WTC11 (cell line): ENCODE results near the gene PDZD8. TPM values are rescaled to one million over a fixed set of nuclear protein-coding genes. Genes with fewer than 3 reads are reported as not detected.

Experiments
- ATAC-seq: fragments of 200-7000 bp; cut with Tn5 transposase; 2 replicates; pipeline ENCODE4 v1.10.0; 2021; ENCODE audit warnings: mild to moderate bottlenecking, moderate library complexity
- Bru-seq: library from RNA; stranded (reverse); fragments of 400-500 nt; gene quantifications from one replicate; lab custom pipeline; 2021; lab: Mats Ljungman, UMichigan
- CTCF ChIA-PET: fragments of 300-600 bp; sonication (Branson Sonifier 250); formaldehyde crosslinking; loops from one replicate; lab custom pipeline; 2021; ENCODE audit warnings: antibody characterized with exemption; lab: Charles Lee
- POLR2A ChIA-PET: fragments of 350-600 bp; sonication (Branson Sonifier 250); formaldehyde crosslinking; loops from one replicate; lab custom pipeline; 2021; ENCODE audit warnings: antibody characterized with exemption; lab: Charles Lee
- DNase-seq: peaks from one replicate; pipeline ENCODE4 v3.0.0; 2021; ENCODE audit warnings: low spot score
- H3K27ac Mint-ChIP-seq: 2 replicates; pipeline ENCODE4 v1.8.0; 2021; ENCODE audit warnings: mixed read lengths
- H3K27me3 Mint-ChIP-seq: 2 replicates; pipeline ENCODE4 v1.8.0; 2021; ENCODE audit warnings: low read depth, mild to moderate bottlenecking, moderate library complexity, mixed read lengths
- H3K36me3 Mint-ChIP-seq: 2 replicates; pipeline ENCODE4 v1.8.0; 2021; ENCODE audit warnings: mixed read lengths
- H3K4me1 Mint-ChIP-seq: 2 replicates; pipeline ENCODE4 v1.8.0; 2022; ENCODE audit warnings: mixed read lengths
- H3K4me3 Mint-ChIP-seq: 2 replicates; pipeline ENCODE4 v1.8.0; 2021; ENCODE audit warnings: mild to moderate bottlenecking, moderate library complexity, mixed read lengths
- H3K9me3 Mint-ChIP-seq: 2 replicates; pipeline ENCODE4 v1.8.0; 2021; ENCODE audit warnings: mixed read lengths
- CREB1 ChIP-seq: sonication (generic); formaldehyde crosslinking; IDR thresholded peaks from 2 replicates; pipeline ENCODE4 v1.8.0; 2023; ENCODE audit warnings: mild to moderate bottlenecking, missing genetic modification reagents
- ERG ChIP-seq: fragments of 250-450 bp; sonication (Bioruptor Pico); IDR thresholded peaks from 2 replicates; pipeline ENCODE4 v1.8.0; 2021; ENCODE audit warnings: mild to moderate bottlenecking
- ETV6 ChIP-seq: sonication (generic); formaldehyde crosslinking; IDR thresholded peaks from 2 replicates; pipeline ENCODE4 v1.8.1; 2022; ENCODE audit warnings: mild to moderate bottlenecking, missing genetic modification reagents
- FOXK1 ChIP-seq: sonication (generic); formaldehyde crosslinking; IDR thresholded peaks from 2 replicates; pipeline ENCODE4 v1.8.0; 2022; ENCODE audit warnings: mild to moderate bottlenecking, moderate library complexity, missing genetic modification reagents
- FOXP1 ChIP-seq: sonication (generic); formaldehyde crosslinking; IDR thresholded peaks from 2 replicates; pipeline ENCODE4 v1.8.0; 2022; ENCODE audit warnings: missing genetic modification reagents, mild to moderate bottlenecking, moderate library complexity, borderline replicate concordance
- GABPB1 ChIP-seq: sonication (generic); formaldehyde crosslinking; IDR thresholded peaks from 2 replicates; pipeline ENCODE4 v1.8.1; 2023; ENCODE audit warnings: mild to moderate bottlenecking, missing genetic modification reagents
- IRF2 ChIP-seq: sonication (generic); formaldehyde crosslinking; IDR thresholded peaks from 2 replicates; pipeline ENCODE4 v1.8.0; 2022; ENCODE audit warnings: low read depth, missing genetic modification reagents, borderline replicate concordance
- KAT7 ChIP-seq: sonication (generic); formaldehyde crosslinking; IDR thresholded peaks from 2 replicates; pipeline ENCODE4 v1.8.1; 2023; ENCODE audit warnings: missing genetic modification reagents, mild to moderate bottlenecking, borderline replicate concordance
- MLX ChIP-seq: sonication (generic); formaldehyde crosslinking; IDR thresholded peaks from 2 replicates; pipeline ENCODE4 v1.8.1; 2023; ENCODE audit warnings: mild to moderate bottlenecking, missing genetic modification reagents, moderate library complexity
- NFYB ChIP-seq: sonication (generic); formaldehyde crosslinking; conservative IDR thresholded peaks from 2 replicates; pipeline ENCODE4 v1.8.0; 2022; ENCODE audit warnings: low read depth, missing genetic modification reagents
- NR3C1 ChIP-seq: sonication (generic); formaldehyde crosslinking; conservative IDR thresholded peaks from 2 replicates; pipeline ENCODE4 v1.8.1; 2023; ENCODE audit warnings: low read depth, mild to moderate bottlenecking, missing genetic modification reagents
- OVOL2 ChIP-seq: fragments of 250-450 bp; sonication (Bioruptor Pico); IDR thresholded peaks from 2 replicates; pipeline ENCODE4 v1.9.0; 2021; ENCODE audit warnings: mild to moderate bottlenecking, borderline replicate concordance
- PRRX2 ChIP-seq: fragments of 250-450 bp; sonication (Bioruptor Pico); IDR thresholded peaks from 2 replicates; pipeline ENCODE4 v1.8.0; 2021; ENCODE audit warnings: mild to moderate bottlenecking
- TEAD1 ChIP-seq: sonication (generic); formaldehyde crosslinking; IDR thresholded peaks from 2 replicates; pipeline ENCODE4 v1.8.0; 2022; ENCODE audit warnings: mild to moderate bottlenecking, missing genetic modification reagents
- ZBTB43 ChIP-seq: sonication (generic); formaldehyde crosslinking; IDR thresholded peaks from 2 replicates; pipeline ENCODE4 v1.8.1; 2023; ENCODE audit warnings: mild to moderate bottlenecking, missing genetic modification reagents
- ZNF232 ChIP-seq: sonication (generic); formaldehyde crosslinking; IDR thresholded peaks from 2 replicates; pipeline ENCODE4 v1.8.0; 2022; ENCODE audit warnings: mild to moderate bottlenecking, missing genetic modification reagents
- long read RNA-seq, 3 experiments: library from RNA in 1 of 3; library from capped mRNA in 1 of 3; library from polyadenylated mRNA in 1 of 3; unstranded in 2 of 3; stranded (forward) in 1 of 3; transcript quantifications; one replicate each; pipeline ENCODE4 v2.0.0, GENCODE V29; 2021
- total RNA-seq: library from RNA; stranded (reverse); gene quantifications from 3 replicates; pipeline ENCODE4 v1.2.3, GENCODE V29; 2021
- TF ChIP-seq, protein P1 (sequence below): sonication (generic); formaldehyde crosslinking; IDR thresholded peaks from 2 replicates; pipeline ENCODE4 v1.8.1; 2023; ENCODE audit warnings: mild to moderate bottlenecking, moderate library complexity, missing genetic modification reagents
- TF ChIP-seq, protein P2 (sequence below): sonication (generic); formaldehyde crosslinking; IDR thresholded peaks from 2 replicates; pipeline ENCODE4 v1.8.0; 2023; ENCODE audit warnings: mild to moderate bottlenecking, missing genetic modification reagents
- TF ChIP-seq, protein P3 (sequence below): sonication (generic); formaldehyde crosslinking; IDR thresholded peaks from 2 replicates; pipeline ENCODE4 v1.8.1; 2023; ENCODE audit warnings: mild to moderate bottlenecking, missing genetic modification reagents, moderate library complexity
- TF ChIP-seq, protein P4 (sequence below): sonication (generic); formaldehyde crosslinking; IDR thresholded peaks from 2 replicates; pipeline ENCODE4 v1.8.1; 2022; ENCODE audit warnings: mild to moderate bottlenecking, moderate library complexity, missing genetic modification reagents

The PDZD8 gene, protein sequence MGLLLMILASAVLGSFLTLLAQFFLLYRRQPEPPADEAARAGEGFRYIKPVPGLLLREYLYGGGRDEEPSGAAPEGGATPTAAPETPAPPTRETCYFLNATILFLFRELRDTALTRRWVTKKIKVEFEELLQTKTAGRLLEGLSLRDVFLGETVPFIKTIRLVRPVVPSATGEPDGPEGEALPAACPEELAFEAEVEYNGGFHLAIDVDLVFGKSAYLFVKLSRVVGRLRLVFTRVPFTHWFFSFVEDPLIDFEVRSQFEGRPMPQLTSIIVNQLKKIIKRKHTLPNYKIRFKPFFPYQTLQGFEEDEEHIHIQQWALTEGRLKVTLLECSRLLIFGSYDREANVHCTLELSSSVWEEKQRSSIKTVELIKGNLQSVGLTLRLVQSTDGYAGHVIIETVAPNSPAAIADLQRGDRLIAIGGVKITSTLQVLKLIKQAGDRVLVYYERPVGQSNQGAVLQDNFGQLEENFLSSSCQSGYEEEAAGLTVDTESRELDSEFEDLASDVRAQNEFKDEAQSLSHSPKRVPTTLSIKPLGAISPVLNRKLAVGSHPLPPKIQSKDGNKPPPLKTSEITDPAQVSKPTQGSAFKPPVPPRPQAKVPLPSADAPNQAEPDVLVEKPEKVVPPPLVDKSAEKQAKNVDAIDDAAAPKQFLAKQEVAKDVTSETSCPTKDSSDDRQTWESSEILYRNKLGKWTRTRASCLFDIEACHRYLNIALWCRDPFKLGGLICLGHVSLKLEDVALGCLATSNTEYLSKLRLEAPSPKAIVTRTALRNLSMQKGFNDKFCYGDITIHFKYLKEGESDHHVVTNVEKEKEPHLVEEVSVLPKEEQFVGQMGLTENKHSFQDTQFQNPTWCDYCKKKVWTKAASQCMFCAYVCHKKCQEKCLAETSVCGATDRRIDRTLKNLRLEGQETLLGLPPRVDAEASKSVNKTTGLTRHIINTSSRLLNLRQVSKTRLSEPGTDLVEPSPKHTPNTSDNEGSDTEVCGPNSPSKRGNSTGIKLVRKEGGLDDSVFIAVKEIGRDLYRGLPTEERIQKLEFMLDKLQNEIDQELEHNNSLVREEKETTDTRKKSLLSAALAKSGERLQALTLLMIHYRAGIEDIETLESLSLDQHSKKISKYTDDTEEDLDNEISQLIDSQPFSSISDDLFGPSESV
- total RNA-seq (41.8 to 52.7 TPM (median 43.3 TPM) in 3 replicates), Bru-seq, nascent RNA (percentile 86 among the genes with signal in this experiment)
- long read RNA-seq, experiment 1, full-length matches to known transcripts: 84 of 130 reads
- long read RNA-seq, experiment 1, partial matches to known transcripts: 1 of 130 reads
- long read RNA-seq, experiment 1, other reads (novel, unspliced or antisense): 45 of 130 reads
- long read RNA-seq, experiment 2, full-length matches to known transcripts: 9 of 38 reads
- long read RNA-seq, experiment 2, partial matches to known transcripts: 0 of 38 reads
- long read RNA-seq, experiment 2, other reads (novel, unspliced or antisense): 29 of 38 reads
- long read RNA-seq, experiment 3: 0 reads

DNA sequence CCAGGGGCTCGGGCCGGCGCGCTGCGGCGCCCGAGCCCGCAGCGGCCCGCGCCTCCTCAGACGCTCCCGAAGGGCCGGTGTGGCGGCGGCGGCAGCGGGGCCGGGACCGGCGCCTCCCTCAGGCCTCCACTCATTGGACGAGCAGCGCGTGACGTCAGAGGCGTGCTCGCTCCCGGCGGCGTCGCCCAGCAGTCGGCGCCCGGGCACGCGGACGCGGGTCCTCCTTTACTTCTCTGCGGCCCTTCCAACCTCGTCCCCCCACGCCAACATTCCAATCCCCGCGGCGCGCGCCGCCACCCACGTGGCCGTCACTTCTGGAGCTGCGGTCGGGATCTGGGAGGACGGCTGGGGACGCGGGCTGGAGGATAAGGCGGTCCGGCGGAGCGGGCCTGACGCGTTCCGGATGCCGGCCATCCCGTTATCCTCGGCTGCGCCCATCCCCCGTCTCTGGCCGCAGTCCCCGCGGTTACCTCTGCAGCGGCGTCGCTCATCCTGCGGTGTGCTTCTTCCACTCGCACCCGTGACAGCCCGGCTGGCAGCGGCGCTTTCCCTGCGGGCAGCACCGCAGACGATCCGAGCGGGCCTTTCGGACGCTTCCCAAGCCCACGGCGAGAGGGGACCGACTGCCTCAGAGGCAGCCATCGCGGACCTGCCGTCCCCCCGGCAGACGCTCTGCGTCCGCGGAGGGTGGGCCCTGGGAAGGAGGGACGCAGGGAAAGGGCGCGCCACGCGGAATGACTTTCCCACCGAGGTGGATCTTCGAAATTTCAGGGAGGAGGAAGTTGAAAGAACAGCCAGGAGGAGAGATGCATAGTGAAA, at the start of gene PDZD8:
TSS of gene PDZD8 (minus strand) at position 81 of the 819 bp plus-strand sequence. CDS start 213 bp downstream, outside the sequence.
- peak within 1 kb of the TSS; percentile 93 for H3K4me3 Mint-ChIP-seq
- H3K27me3 Mint-ChIP-seq: peaks cover 50% of the 10 kb centered on the region
- peak within 1 kb of the TSS; percentile 41; the same call in 1 of the 2 replicates for H3K27ac Mint-ChIP-seq
- peaks cover 2% of the 10 kb centered on the region; the same call in 1 of the 2 replicates for H3K36me3 Mint-ChIP-seq
- H3K4me1 Mint-ChIP-seq: peaks cover 35% of the 10 kb centered on the region
- H3K9me3 Mint-ChIP-seq: no peaks in the 10 kb centered on the region
- ChIA-PET CTCF (interaction anchor here (0.5 kb wide), 1 partner anchor 1118 kb away, joined by 3 read pairs; no protein-coding TSS in a partner anchor), POLR2A (no interaction called here)
- ATAC-seq: peak; percentile 84
- DNase-seq: peak; percentile 92
- peak; percentile 39; the same call in 1 of the 2 replicates for TF ChIP-seq CREB1 (CRISPR knock-in tag)
- peak; percentile 95; the same call in 1 of the 2 replicates for TF ChIP-seq KAT7 (CRISPR knock-in tag)
- peak; percentile 53; the same call in 1 of the 2 replicates for TF ChIP-seq ETV6
- TF ChIP-seq OVOL2: no peak
- TF ChIP-seq ZBTB43 (CRISPR knock-in tag): 0 out of 2 replicates have a peak, but pooled peaks have one; percentile 8
- 0 out of 2 replicates have a peak, but pooled peaks have one; percentile 53 for TF ChIP-seq NR3C1 (CRISPR knock-in tag)
- TF ChIP-seq FOXK1 (CRISPR knock-in tag): peak; percentile 44; the same call in 1 of the 2 replicates
- TF ChIP-seq NFYB: 0 out of 2 replicates have a peak, but pooled peaks have one; percentile 42
- TF ChIP-seq ERG (CRISPR knock-in tag): no peak
- TF ChIP-seq GABPB1 (CRISPR knock-in tag): peak; percentile 45; the same call in 1 of the 2 replicates
- TF ChIP-seq, protein P1, sequence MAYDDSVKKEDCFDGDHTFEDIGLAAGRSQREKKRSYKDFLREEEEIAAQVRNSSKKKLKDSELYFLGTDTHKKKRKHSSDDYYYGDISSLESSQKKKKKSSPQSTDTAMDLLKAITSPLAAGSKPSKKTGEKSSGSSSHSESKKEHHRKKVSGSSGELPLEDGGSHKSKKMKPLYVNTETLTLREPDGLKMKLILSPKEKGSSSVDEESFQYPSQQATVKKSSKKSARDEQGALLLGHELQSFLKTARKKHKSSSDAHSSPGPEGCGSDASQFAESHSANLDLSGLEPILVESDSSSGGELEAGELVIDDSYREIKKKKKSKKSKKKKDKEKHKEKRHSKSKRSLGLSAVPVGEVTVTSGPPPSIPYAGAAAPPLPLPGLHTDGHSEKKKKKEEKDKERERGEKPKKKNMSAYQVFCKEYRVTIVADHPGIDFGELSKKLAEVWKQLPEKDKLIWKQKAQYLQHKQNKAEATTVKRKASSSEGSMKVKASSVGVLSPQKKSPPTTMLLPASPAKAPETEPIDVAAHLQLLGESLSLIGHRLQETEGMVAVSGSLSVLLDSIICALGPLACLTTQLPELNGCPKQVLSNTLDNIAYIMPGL (CRISPR knock-in tag): peak; percentile 89
- peak; percentile 79 for TF ChIP-seq TEAD1 (CRISPR knock-in tag)
- 0 out of 2 replicates have a peak, but pooled peaks have one; percentile 55 for TF ChIP-seq MLX (CRISPR knock-in tag)
- TF ChIP-seq ZNF232: peak; percentile 73
- TF ChIP-seq, protein P2, sequence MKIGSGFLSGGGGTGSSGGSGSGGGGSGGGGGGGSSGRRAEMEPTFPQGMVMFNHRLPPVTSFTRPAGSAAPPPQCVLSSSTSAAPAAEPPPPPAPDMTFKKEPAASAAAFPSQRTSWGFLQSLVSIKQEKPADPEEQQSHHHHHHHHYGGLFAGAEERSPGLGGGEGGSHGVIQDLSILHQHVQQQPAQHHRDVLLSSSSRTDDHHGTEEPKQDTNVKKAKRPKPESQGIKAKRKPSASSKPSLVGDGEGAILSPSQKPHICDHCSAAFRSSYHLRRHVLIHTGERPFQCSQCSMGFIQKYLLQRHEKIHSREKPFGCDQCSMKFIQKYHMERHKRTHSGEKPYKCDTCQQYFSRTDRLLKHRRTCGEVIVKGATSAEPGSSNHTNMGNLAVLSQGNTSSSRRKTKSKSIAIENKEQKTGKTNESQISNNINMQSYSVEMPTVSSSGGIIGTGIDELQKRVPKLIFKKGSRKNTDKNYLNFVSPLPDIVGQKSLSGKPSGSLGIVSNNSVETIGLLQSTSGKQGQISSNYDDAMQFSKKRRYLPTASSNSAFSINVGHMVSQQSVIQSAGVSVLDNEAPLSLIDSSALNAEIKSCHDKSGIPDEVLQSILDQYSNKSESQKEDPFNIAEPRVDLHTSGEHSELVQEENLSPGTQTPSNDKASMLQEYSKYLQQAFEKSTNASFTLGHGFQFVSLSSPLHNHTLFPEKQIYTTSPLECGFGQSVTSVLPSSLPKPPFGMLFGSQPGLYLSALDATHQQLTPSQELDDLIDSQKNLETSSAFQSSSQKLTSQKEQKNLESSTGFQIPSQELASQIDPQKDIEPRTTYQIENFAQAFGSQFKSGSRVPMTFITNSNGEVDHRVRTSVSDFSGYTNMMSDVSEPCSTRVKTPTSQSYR (CRISPR knock-in tag): peak; percentile 87
- TF ChIP-seq PRRX2: no peak
- TF ChIP-seq, protein P3, sequence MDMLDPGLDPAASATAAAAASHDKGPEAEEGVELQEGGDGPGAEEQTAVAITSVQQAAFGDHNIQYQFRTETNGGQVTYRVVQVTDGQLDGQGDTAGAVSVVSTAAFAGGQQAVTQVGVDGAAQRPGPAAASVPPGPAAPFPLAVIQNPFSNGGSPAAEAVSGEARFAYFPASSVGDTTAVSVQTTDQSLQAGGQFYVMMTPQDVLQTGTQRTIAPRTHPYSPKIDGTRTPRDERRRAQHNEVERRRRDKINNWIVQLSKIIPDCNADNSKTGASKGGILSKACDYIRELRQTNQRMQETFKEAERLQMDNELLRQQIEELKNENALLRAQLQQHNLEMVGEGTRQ (CRISPR knock-in tag): peak; percentile 38; the same call in 1 of the 2 replicates
- TF ChIP-seq IRF2 (CRISPR knock-in tag): no peak
- TF ChIP-seq, protein P4, sequence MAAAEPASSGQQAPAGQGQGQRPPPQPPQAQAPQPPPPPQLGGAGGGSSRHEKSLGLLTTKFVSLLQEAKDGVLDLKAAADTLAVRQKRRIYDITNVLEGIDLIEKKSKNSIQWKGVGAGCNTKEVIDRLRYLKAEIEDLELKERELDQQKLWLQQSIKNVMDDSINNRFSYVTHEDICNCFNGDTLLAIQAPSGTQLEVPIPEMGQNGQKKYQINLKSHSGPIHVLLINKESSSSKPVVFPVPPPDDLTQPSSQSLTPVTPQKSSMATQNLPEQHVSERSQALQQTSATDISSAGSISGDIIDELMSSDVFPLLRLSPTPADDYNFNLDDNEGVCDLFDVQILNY: peak; percentile 36; the same call in 1 of the 2 replicates
- TF ChIP-seq FOXP1 (CRISPR knock-in tag): peak; percentile 80; the same call in 1 of the 2 replicates
